Measurements from ENCODE around the gene KIF26B.

KIF26B gene

GRCh38 chr1:245431706-245432105, 276.9 kb downstream of the KIF26B start:
- no peak overlapping the region for H3K9ac ChIP-seq (ENCODE audit: low read length)
- no peak overlapping the region for H3K4me2 ChIP-seq (ENCODE audit: low read length)
- no peak overlapping the region for H3K27ac ChIP-seq (ENCODE audit: low read length)
- no peaks in the 10 kb centered on the region for H3K79me2 ChIP-seq (ENCODE audit: low read length)
- H3K4me1 ChIP-seq (ENCODE audit: low read length): no peaks in the 10 kb centered on the region
- peaks cover 34% of the 10 kb centered on the region for H3K27me3 ChIP-seq (ENCODE audit: low read depth, low read length)
- H3K36me3 ChIP-seq (replicated peaks; ENCODE audit: low read depth, low read length): no peaks in the 10 kb centered on the region
- TF ChIP-seq CTCF (IDR thresholded peaks at IDR 0.05; ENCODE audit: low read depth, low read length): no peak
- TF ChIP-seq EZH2phosphoT487 (IDR thresholded peaks at IDR 0.05; ENCODE audit: low read depth): no peak
- H3K9me3 ChIP-seq (ENCODE audit: insufficient read depth, low read length): no peaks in the 10 kb centered on the region
- H2AFZ ChIP-seq (ENCODE audit: low read depth, low read length): no peak overlapping the region
- no peaks in the 10 kb centered on the region for H4K20me1 ChIP-seq (ENCODE audit: insufficient read depth, low read length)
- no peak overlapping the region for H3K4me3 ChIP-seq (ENCODE audit: low read length)

GRCh38 chr1:245432228-245432875, 277.6 kb downstream of the KIF26B start:
- Histone ChIP-seq H3K36me3 (replicated peaks; ENCODE audit: low read depth, low read length) (no peaks in the 10 kb centered on the region), H4K20me1 (ENCODE audit: insufficient read depth, low read length) (no peaks in the 10 kb centered on the region), H3K4me2 (ENCODE audit: low read length) (no peak overlapping the region), H3K4me3 (ENCODE audit: low read length) (no peak overlapping the region), H3K9ac (ENCODE audit: low read length) (no peak overlapping the region), H3K27ac (ENCODE audit: low read length) (no peak overlapping the region), H3K9me3 (ENCODE audit: insufficient read depth, low read length) (no peaks in the 10 kb centered on the region), H3K4me1 (ENCODE audit: low read length) (no peaks in the 10 kb centered on the region), H2AFZ (ENCODE audit: low read depth, low read length) (no peak overlapping the region), H3K79me2 (ENCODE audit: low read length) (no peaks in the 10 kb centered on the region), H3K27me3 (ENCODE audit: low read depth, low read length) (peaks cover 38% of the 10 kb centered on the region)
- TF ChIP-seq EZH2phosphoT487 (IDR thresholded peaks at IDR 0.05; ENCODE audit: low read depth) (no peak), CTCF (IDR thresholded peaks at IDR 0.05; ENCODE audit: low read depth, low read length) (no peak)

GRCh38 chr1:245433561-245433960, 278.8 kb downstream of the KIF26B start:
- no peak overlapping the region for H3K4me2 ChIP-seq (ENCODE audit: low read length)
- TF ChIP-seq EZH2phosphoT487 (IDR thresholded peaks at IDR 0.05; ENCODE audit: low read depth) (no peak), CTCF (IDR thresholded peaks at IDR 0.05; ENCODE audit: low read depth, low read length) (no peak)
- H4K20me1 ChIP-seq (ENCODE audit: insufficient read depth, low read length): no peaks in the 10 kb centered on the region
- no peaks in the 10 kb centered on the region for H3K4me1 ChIP-seq (ENCODE audit: low read length)
- no peaks in the 10 kb centered on the region for H3K36me3 ChIP-seq (replicated peaks; ENCODE audit: low read depth, low read length)
- H3K9ac ChIP-seq (ENCODE audit: low read length): no peak overlapping the region
- H2AFZ ChIP-seq (ENCODE audit: low read depth, low read length): no peak overlapping the region
- no peaks in the 10 kb centered on the region for H3K79me2 ChIP-seq (ENCODE audit: low read length)
- peaks cover 44% of the 10 kb centered on the region for H3K27me3 ChIP-seq (ENCODE audit: low read depth, low read length)
- H3K27ac ChIP-seq (ENCODE audit: low read length): no peak overlapping the region
- H3K9me3 ChIP-seq (ENCODE audit: insufficient read depth, low read length): no peaks in the 10 kb centered on the region
- no peak overlapping the region for H3K4me3 ChIP-seq (ENCODE audit: low read length)

GRCh38 chr1:245434280-245434679, 279.5 kb downstream of the KIF26B start:
- no peaks in the 10 kb centered on the region for H3K4me1 ChIP-seq (ENCODE audit: low read length)
- H3K9ac ChIP-seq (ENCODE audit: low read length): no peak overlapping the region
- no peaks in the 10 kb centered on the region for H3K9me3 ChIP-seq (ENCODE audit: insufficient read depth, low read length)
- H3K4me3 ChIP-seq (ENCODE audit: low read length): no peak overlapping the region
- H3K27me3 ChIP-seq (ENCODE audit: low read depth, low read length): peaks cover 42% of the 10 kb centered on the region
- TF ChIP-seq CTCF (IDR thresholded peaks at IDR 0.05; ENCODE audit: low read depth, low read length) (no peak), EZH2phosphoT487 (IDR thresholded peaks at IDR 0.05; ENCODE audit: low read depth) (no peak)
- no peak overlapping the region for H3K27ac ChIP-seq (ENCODE audit: low read length)
- H3K79me2 ChIP-seq (ENCODE audit: low read length): no peaks in the 10 kb centered on the region
- H3K36me3 ChIP-seq (replicated peaks; ENCODE audit: low read depth, low read length): no peaks in the 10 kb centered on the region
- no peak overlapping the region for H3K4me2 ChIP-seq (ENCODE audit: low read length)
- H4K20me1 ChIP-seq (ENCODE audit: insufficient read depth, low read length): no peaks in the 10 kb centered on the region
- no peak overlapping the region for H2AFZ ChIP-seq (ENCODE audit: low read depth, low read length)

All from OCI-LY3 (cell line).